KMS-11 (cell line): ENCODE measurements around the gene ELFN2.

Experiments
- H2AFZ ChIP-seq: fragments of 200-600 bp; sonication (generic); 2 replicates; pipeline ENCODE4 v1.6.1; 2016; ENCODE audit warnings: antibody characterized with exemption, mixed run types, low read depth
- H3K27ac ChIP-seq: fragments of 200-600 bp; sonication (generic); 2 replicates; pipeline ENCODE4 v1.6.1; 2016; ENCODE audit warnings: mild to moderate bottlenecking, mixed run types
- H3K27me3 ChIP-seq: fragments of 200-600 bp; sonication (generic); 2 replicates; pipeline ENCODE4 v1.6.1; 2017; ENCODE audit warnings: mild to moderate bottlenecking, low read depth, mixed run types, moderate library complexity; ENCODE audit not compliant: insufficient read depth
- H3K36me3 ChIP-seq: fragments of 200-600 bp; sonication (generic); 2 replicates; pipeline ENCODE4 v1.6.1; 2017; ENCODE audit warnings: mild to moderate bottlenecking, mixed run types; ENCODE audit not compliant: insufficient read depth
- H3K4me1 ChIP-seq: fragments of 200-600 bp; sonication (generic); 2 replicates; pipeline ENCODE4 v1.6.1; 2016; ENCODE audit warnings: mild to moderate bottlenecking, low read depth, mixed run types; ENCODE audit not compliant: poor library complexity, severe bottlenecking
- H3K4me2 ChIP-seq: fragments of 200-600 bp; sonication (generic); 2 replicates; pipeline ENCODE4 v1.7.0; 2016; ENCODE audit warnings: mild to moderate bottlenecking, mixed run types
- H3K4me3 ChIP-seq: fragments of 200-600 bp; sonication (generic); IDR thresholded peaks from 2 replicates; pipeline ENCODE4 v1.6.1; 2017; ENCODE audit warnings: low read depth, low read length, mixed read lengths; ENCODE audit not compliant: insufficient read depth
- H3K79me2 ChIP-seq: fragments of 200-600 bp; sonication (generic); 2 replicates; pipeline ENCODE4 v1.6.1; 2016; ENCODE audit warnings: low read depth, mixed run types; ENCODE audit not compliant: insufficient read depth
- H3K9ac ChIP-seq: fragments of 200-600 bp; sonication (generic); 2 replicates; pipeline ENCODE4 v1.6.1; 2016; ENCODE audit warnings: mild to moderate bottlenecking, mixed run types
- H4K20me1 ChIP-seq: fragments of 200-600 bp; sonication (generic); 2 replicates; pipeline ENCODE4 v1.6.1; 2016; ENCODE audit warnings: mild to moderate bottlenecking, mixed run types; ENCODE audit not compliant: insufficient read depth
- CTCF ChIP-seq: fragments of 200-600 bp; sonication (generic); conservative IDR thresholded peaks from 2 replicates; pipeline ENCODE4 v1.6.1; 2017; ENCODE audit warnings: low read depth, mild to moderate bottlenecking, antibody characterized with exemption, low read length, moderate library complexity, mixed read lengths

Gene ELFN2

GRCh38 chr22:37351232-37351631, 76.0 kb downstream of the ELFN2 start:
- H4K20me1 ChIP-seq = no peaks in the 10 kb centered on the region
- H3K4me2 ChIP-seq = no peak overlapping the region
- no peak overlapping the region for H3K27ac ChIP-seq
- peaks cover 82% of the 10 kb centered on the region for H3K27me3 ChIP-seq
- no peaks in the 10 kb centered on the region for H3K36me3 ChIP-seq
- no peak overlapping the region for H2AFZ ChIP-seq
- H3K4me3 ChIP-seq = no peak overlapping the region
- no peaks in the 10 kb centered on the region for H3K79me2 ChIP-seq
- no peak for TF ChIP-seq CTCF
- H3K9ac ChIP-seq = no peak overlapping the region
- H3K4me1 ChIP-seq = no peaks in the 10 kb centered on the region

GRCh38 chr22:37349043-37349814, 78.0 kb downstream of the ELFN2 start:
- Histone ChIP-seq H3K27me3 (peaks cover 74% of the 10 kb centered on the region), H3K4me3 (no peak overlapping the region), H3K79me2 (no peaks in the 10 kb centered on the region), H3K36me3 (no peaks in the 10 kb centered on the region), H3K27ac (no peak overlapping the region), H3K9ac (no peak overlapping the region), H2AFZ (no peak overlapping the region), H3K4me1 (no peaks in the 10 kb centered on the region), H3K4me2 (no peak overlapping the region), H4K20me1 (no peaks in the 10 kb centered on the region)
- no peak for TF ChIP-seq CTCF

GRCh38 chr22:37346505-37346895, 80.8 kb downstream of the ELFN2 start:
- no peak overlapping the region for H3K27ac ChIP-seq
- no peak for TF ChIP-seq CTCF
- no peaks in the 10 kb centered on the region for H3K79me2 ChIP-seq
- H3K36me3 ChIP-seq = no peaks in the 10 kb centered on the region
- H2AFZ ChIP-seq = no peak overlapping the region
- H3K27me3 ChIP-seq = peaks cover 58% of the 10 kb centered on the region
- no peaks in the 10 kb centered on the region for H4K20me1 ChIP-seq
- no peak overlapping the region for H3K9ac ChIP-seq
- H3K4me1 ChIP-seq = no peaks in the 10 kb centered on the region
- H3K4me3 ChIP-seq = no peak overlapping the region
- no peak overlapping the region for H3K4me2 ChIP-seq

- Histone ChIP-seq H4K20me1 (no peaks in the 10 kb centered on the region), H3K27ac (no peak overlapping the region), H2AFZ (no peak overlapping the region), H3K4me3 (no peak overlapping the region), H3K4me2 (no peak overlapping the region), H3K79me2 (no peaks in the 10 kb centered on the region), H3K27me3 (peaks cover 58% of the 10 kb centered on the region), H3K36me3 (no peaks in the 10 kb centered on the region), H3K9ac (no peak overlapping the region), H3K4me1 (no peaks in the 10 kb centered on the region)
- no peak for TF ChIP-seq CTCF
Measured at GRCh38 chr22:37345863-37346504, 81.3 kb downstream of the ELFN2 start.
